ENCODE results near the gene CCDC93.
"Not testable (repeated sequence)": the region's sequence is repeated elsewhere in the genome, so short reads cannot be mapped to it uniquely, and the experiment has no call there.

CCDC93 gene

DNA sequence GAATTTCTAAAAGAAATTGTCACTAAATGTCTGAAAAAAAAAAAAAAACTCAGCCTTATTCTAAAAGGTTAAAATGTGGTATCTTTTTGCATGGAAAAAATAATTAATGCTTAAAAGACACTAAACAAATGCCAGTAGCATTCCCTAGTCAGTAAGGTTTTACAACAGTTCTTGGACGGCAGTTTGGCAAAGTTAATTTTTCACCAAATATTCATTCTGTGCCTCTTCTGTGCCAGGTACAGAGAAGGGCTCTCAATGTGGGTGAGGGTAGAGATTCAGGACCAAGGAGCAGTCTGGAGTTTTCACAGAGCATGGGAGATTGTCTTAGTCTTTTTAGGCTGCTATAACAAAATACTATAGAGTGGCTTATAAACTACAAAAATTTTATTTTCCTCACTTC, 6.0 kb upstream of the CCDC93 start (continued):
- TF ChIP-seq, protein P1, sequence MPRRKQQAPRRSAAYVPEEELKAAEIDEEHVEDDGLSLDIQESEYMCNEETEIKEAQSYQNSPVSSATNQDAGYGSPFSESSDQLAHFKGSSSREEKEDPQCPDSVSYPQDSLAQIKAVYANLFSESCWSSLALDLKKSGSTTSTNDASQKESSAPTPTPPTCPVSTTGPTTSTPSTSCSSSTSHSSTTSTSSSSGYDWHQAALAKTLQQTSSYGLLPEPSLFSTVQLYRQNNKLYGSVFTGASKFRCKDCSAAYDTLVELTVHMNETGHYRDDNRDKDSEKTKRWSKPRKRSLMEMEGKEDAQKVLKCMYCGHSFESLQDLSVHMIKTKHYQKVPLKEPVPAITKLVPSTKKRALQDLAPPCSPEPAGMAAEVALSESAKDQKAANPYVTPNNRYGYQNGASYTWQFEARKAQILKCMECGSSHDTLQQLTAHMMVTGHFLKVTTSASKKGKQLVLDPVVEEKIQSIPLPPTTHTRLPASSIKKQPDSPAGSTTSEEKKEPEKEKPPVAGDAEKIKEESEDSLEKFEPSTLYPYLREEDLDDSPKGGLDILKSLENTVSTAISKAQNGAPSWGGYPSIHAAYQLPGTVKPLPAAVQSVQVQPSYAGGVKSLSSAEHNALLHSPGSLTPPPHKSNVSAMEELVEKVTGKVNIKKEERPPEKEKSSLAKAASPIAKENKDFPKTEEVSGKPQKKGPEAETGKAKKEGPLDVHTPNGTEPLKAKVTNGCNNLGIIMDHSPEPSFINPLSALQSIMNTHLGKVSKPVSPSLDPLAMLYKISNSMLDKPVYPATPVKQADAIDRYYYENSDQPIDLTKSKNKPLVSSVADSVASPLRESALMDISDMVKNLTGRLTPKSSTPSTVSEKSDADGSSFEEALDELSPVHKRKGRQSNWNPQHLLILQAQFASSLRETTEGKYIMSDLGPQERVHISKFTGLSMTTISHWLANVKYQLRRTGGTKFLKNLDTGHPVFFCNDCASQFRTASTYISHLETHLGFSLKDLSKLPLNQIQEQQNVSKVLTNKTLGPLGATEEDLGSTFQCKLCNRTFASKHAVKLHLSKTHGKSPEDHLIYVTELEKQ (tag by site-specific recombination; IDR thresholded peaks at IDR 0.05; ENCODE audit: borderline replicate concordance): no peak
- no peak for TF ChIP-seq ZNF621 (tag by site-specific recombination; IDR thresholded peaks at IDR 0.05)
- TF ChIP-seq MZF1 (tag by site-specific recombination; IDR thresholded peaks at IDR 0.05; ENCODE audit: borderline replicate concordance): no peak
- no peak for TF ChIP-seq BCL11B (tag by site-specific recombination; IDR thresholded peaks at IDR 0.05; ENCODE audit: low read depth)
- TF ChIP-seq, protein P2, sequence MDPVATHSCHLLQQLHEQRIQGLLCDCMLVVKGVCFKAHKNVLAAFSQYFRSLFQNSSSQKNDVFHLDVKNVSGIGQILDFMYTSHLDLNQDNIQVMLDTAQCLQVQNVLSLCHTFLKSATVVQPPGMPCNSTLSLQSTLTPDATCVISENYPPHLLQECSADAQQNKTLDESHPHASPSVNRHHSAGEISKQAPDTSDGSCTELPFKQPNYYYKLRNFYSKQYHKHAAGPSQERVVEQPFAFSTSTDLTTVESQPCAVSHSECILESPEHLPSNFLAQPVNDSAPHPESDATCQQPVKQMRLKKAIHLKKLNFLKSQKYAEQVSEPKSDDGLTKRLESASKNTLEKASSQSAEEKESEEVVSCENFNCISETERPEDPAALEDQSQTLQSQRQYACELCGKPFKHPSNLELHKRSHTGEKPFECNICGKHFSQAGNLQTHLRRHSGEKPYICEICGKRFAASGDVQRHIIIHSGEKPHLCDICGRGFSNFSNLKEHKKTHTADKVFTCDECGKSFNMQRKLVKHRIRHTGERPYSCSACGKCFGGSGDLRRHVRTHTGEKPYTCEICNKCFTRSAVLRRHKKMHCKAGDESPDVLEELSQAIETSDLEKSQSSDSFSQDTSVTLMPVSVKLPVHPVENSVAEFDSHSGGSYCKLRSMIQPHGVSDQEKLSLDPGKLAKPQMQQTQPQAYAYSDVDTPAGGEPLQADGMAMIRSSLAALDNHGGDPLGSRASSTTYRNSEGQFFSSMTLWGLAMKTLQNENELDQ (tag by site-specific recombination; IDR thresholded peaks at IDR 0.05; ENCODE audit: low read depth): no peak
- no peak for TF ChIP-seq SP3 (tag by site-specific recombination; IDR thresholded peaks at IDR 0.05)

- POLR2A ChIA-PET: interaction anchor here (1.4 kb wide), 1 partner anchor 14 kb away, joined by 3 read pairs; no protein-coding TSS in a partner anchor
- Histone ChIP-seq H3K36me3 (ENCODE audit: control insufficient read depth in 2 of 2, insufficient read depth in 1 of 2, low read length in 2 of 2) (no peaks in the 10 kb centered on the region), H3K4me3 (ENCODE audit: low read depth, low read length) (no peak overlapping the region), H3K4me1 (ENCODE audit: control insufficient read depth, insufficient read depth, low read length) (peaks cover 7% of the 10 kb centered on the region; the same call in 1 of the 2 replicates), H3K9me3 (ENCODE audit: control insufficient read depth, insufficient read depth, low read depth, low read length) (no peaks in the 10 kb centered on the region), H3K27ac (ENCODE audit: extremely low read depth, low read depth, low read length) (no peak overlapping the region)
- CTCF ChIA-PET: interaction anchor here (0.7 to 1.2 kb wide), 4 partner anchors 10 to 531 kb away, joined by 3 to 5 read pairs (median 4); no protein-coding TSS in a partner anchor
- TF ChIP-seq ZNF501 (tag by site-specific recombination; IDR thresholded peaks at IDR 0.05) (no peak), KLF10 (tag by site-specific recombination; IDR thresholded peaks at IDR 0.05) (no peak), ZNF600 (tag by site-specific recombination; IDR thresholded peaks at IDR 0.05) (no peak), ZNF521 (tag by site-specific recombination; IDR thresholded peaks at IDR 0.05) (no peak), KLF9 (tag by site-specific recombination; IDR thresholded peaks at IDR 0.05; ENCODE audit: low read depth) (no peak), ZNF654 (tag by site-specific recombination; IDR thresholded peaks at IDR 0.05; ENCODE audit: low read depth) (no peak), ZBTB20 (tag by site-specific recombination; IDR thresholded peaks at IDR 0.05) (no peak), ZNF843 (tag by site-specific recombination; IDR thresholded peaks at IDR 0.05) (no peak), HOXD13 (CRISPR knock-in tag; IDR thresholded peaks at IDR 0.05; ENCODE audit: borderline replicate concordance) (no peak), ZNF639 (tag by site-specific recombination; IDR thresholded peaks at IDR 0.05) (no peak), ZNF140 (tag by site-specific recombination; IDR thresholded peaks at IDR 0.05) (no peak), ZNF660 (tag by site-specific recombination; IDR thresholded peaks at IDR 0.05) (no peak), ZSCAN30 (tag by site-specific recombination; IDR thresholded peaks at IDR 0.05) (no peak), ZNF292 (tag by site-specific recombination; IDR thresholded peaks at IDR 0.05; ENCODE audit: borderline replicate concordance, low read depth) (no peak), ZBTB1 (tag by site-specific recombination; IDR thresholded peaks at IDR 0.05) (no peak), ZNF221 (tag by site-specific recombination; IDR thresholded peaks at IDR 0.05; ENCODE audit: borderline replicate concordance) (no peak)
- TF ChIP-seq, protein P3, sequence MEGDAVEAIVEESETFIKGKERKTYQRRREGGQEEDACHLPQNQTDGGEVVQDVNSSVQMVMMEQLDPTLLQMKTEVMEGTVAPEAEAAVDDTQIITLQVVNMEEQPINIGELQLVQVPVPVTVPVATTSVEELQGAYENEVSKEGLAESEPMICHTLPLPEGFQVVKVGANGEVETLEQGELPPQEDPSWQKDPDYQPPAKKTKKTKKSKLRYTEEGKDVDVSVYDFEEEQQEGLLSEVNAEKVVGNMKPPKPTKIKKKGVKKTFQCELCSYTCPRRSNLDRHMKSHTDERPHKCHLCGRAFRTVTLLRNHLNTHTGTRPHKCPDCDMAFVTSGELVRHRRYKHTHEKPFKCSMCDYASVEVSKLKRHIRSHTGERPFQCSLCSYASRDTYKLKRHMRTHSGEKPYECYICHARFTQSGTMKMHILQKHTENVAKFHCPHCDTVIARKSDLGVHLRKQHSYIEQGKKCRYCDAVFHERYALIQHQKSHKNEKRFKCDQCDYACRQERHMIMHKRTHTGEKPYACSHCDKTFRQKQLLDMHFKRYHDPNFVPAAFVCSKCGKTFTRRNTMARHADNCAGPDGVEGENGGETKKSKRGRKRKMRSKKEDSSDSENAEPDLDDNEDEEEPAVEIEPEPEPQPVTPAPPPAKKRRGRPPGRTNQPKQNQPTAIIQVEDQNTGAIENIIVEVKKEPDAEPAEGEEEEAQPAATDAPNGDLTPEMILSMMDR (tag by site-specific recombination; IDR thresholded peaks at IDR 0.05): no peak
Measured at GRCh38 chr2:118016911-118017310, 3.0 kb upstream of the CCDC93 start.

GRCh38 chr2:118015761-118016160, 1.9 kb upstream of the CCDC93 start:
- POLR2A ChIA-PET; H3K4me3 ChIP-seq (ENCODE audit: low read depth, low read length); H3K9me3 ChIP-seq (ENCODE audit: control insufficient read depth, insufficient read depth, low read depth, low read length); H3K4me1 ChIP-seq (ENCODE audit: control insufficient read depth, insufficient read depth, low read length); H3K36me3 ChIP-seq (ENCODE audit: control insufficient read depth in 2 of 2, insufficient read depth in 1 of 2, low read length in 2 of 2); H3K27ac ChIP-seq (ENCODE audit: extremely low read depth, low read depth, low read length): not testable (repeated sequence)
- CTCF ChIA-PET: interaction anchor here (0.6 to 1.4 kb wide), 4 partner anchors 12 to 558 kb away, joined by 3 to 8 read pairs (median 4); no protein-coding TSS in a partner anchor
